DND-41 (cell line): ENCODE measurements around the gene ADAM10.

ENCODE experiments used
- CTCF ChIP-seq: IDR thresholded peaks from 2 replicates; pipeline ENCODE4 v1.5.1; 2012; ENCODE audit warnings: borderline replicate concordance, low read length, moderate library complexity, mild to moderate bottlenecking; ENCODE audit not compliant: poor library complexity, severe bottlenecking; ENCODE audit errors: extremely low read depth
- EZH2 ChIP-seq: IDR thresholded peaks from 3 replicates; pipeline ENCODE4 v1.6.1; 2012; ENCODE audit warnings: borderline replicate concordance, low read depth, mild to moderate bottlenecking, moderate library complexity, low read length, inconsistent platforms; ENCODE audit not compliant: severe bottlenecking

- no peak for TF ChIP-seq CTCF
- no peak for TF ChIP-seq EZH2
These were observed 80.4 kb downstream of the ADAM10 start for GRCh38 chr15:58669108-58669507.
